HG02938 (cell line): ENCODE data around the gene CIDEC.
"Not testable (repeated sequence)": the region's sequence is repeated elsewhere in the genome, so short reads cannot be mapped to it uniquely, and the experiment has no call there.

Experiments
- ATAC-seq: cut with Tn5 transposase; IDR thresholded peaks from one replicate; pipeline ENCODE4 v1.9.1; 2021; ENCODE audit warnings: mild to moderate bottlenecking, moderate library complexity; ENCODE audit not compliant: unreplicated experiment

Gene CIDEC

GRCh38 chr3:9881441-9881840, 1.4 kb upstream of the CIDEC start:
- ATAC-seq = no peak

- no peak for ATAC-seq
These were observed 1.4 kb downstream of the CIDEC start for GRCh38 chr3:9878700-9879099.

- no peak for ATAC-seq
These were observed 3.1 kb downstream of the CIDEC start for GRCh38 chr3:9876991-9877390.

- not testable (repeated sequence) for ATAC-seq
These were observed 3.8 kb downstream of the CIDEC start for GRCh38 chr3:9876255-9876654.

GRCh38 chr3:9875448-9875847, 4.6 kb downstream of the CIDEC start:
- ATAC-seq = no peak

- not testable (repeated sequence) for ATAC-seq
These were observed 8.0 kb downstream of the CIDEC start for GRCh38 chr3:9872067-9872466.

- ATAC-seq = no peak
These were observed 9.1 kb downstream of the CIDEC start for GRCh38 chr3:9870978-9871377.

GRCh38 chr3:9869955-9870354, 10.1 kb downstream of the CIDEC start:
- no peak for ATAC-seq

- ATAC-seq = no peak
These were observed 12.9 kb downstream of the CIDEC start for GRCh38 chr3:9867106-9867505.

- ATAC-seq = no peak
These were observed 13.4 kb downstream of the CIDEC start for GRCh38 chr3:9866639-9867038.

- ATAC-seq = not testable (repeated sequence)
These were observed 14.9 kb downstream of the CIDEC start for GRCh38 chr3:9865125-9865637.

- ATAC-seq = no peak
These were observed 15.7 kb downstream of the CIDEC start for GRCh38 chr3:9864200-9864927.

GRCh38 chr3:9863058-9863772, 16.8 kb downstream of the CIDEC start:
- ATAC-seq = no peak

GRCh38 chr3:9862391-9863057, 17.5 kb downstream of the CIDEC start:
- no peak for ATAC-seq

GRCh38 chr3:9861626-9862130, 18.4 kb downstream of the CIDEC start:
- ATAC-seq = no peak

GRCh38 chr3:9861201-9861600, 18.9 kb downstream of the CIDEC start:
- ATAC-seq = no peak

- no peak for ATAC-seq
These were observed 20.5 kb downstream of the CIDEC start for GRCh38 chr3:9859530-9860025.

GRCh38 chr3:9855594-9855993, 24.5 kb downstream of the CIDEC start:
- ATAC-seq = no peak

- not testable (repeated sequence) for ATAC-seq
These were observed 25.6 kb downstream of the CIDEC start for GRCh38 chr3:9854291-9854940.

GRCh38 chr3:9852528-9852927, 27.5 kb downstream of the CIDEC start:
- no peak for ATAC-seq

GRCh38 chr3:9851926-9852325, 28.1 kb downstream of the CIDEC start:
- not testable (repeated sequence) for ATAC-seq
